GM21423 (cell line): Measurements from ENCODE around the gene APC.

Experiments
- ATAC-seq: cut with Tn5 transposase; IDR thresholded peaks from one replicate; pipeline ENCODE4 v1.9.1; 2021; ENCODE audit warnings: mild to moderate bottlenecking, moderate library complexity; ENCODE audit not compliant: unreplicated experiment

The APC gene

DNA sequence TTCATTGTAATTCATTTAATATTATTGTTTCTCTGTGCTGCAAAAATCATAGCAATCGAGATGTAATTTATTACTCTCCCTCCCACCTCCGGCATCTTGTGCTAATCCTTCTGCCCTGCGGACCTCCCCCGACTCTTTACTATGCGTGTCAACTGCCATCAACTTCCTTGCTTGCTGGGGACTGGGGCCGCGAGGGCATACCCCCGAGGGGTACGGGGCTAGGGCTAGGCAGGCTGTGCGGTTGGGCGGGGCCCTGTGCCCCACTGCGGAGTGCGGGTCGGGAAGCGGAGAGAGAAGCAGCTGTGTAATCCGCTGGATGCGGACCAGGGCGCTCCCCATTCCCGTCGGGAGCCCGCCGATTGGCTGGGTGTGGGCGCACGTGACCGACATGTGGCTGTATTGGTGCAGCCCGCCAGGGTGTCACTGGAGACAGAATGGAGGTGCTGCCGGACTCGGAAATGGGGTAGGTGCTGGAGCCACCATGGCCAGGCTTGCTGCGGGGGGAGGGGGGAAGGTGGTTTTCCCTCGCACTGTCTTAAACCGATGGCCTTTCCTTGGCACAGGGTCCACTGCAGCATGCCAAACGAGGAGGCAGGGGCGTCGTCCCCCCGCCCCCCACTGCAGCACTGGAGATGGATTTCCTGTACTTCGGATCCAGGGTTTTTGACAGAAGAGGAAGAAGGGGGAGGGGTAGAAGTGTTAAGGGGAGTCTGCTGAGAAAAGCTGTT is at the start of gene APC:
Gene APC (plus strand): TSS at position 423 of the 728 bp plus-strand sequence. CDS start 17,006 bp downstream, outside the sequence.
- ATAC-seq, result peak; percentile 100

- no peak for ATAC-seq
Measured at GRCh38 chr5:112689155-112689909, 48.4 kb upstream of the APC start.

- no peak for ATAC-seq
Measured at GRCh38 chr5:112690605-112691338, 46.9 kb upstream of the APC start.

- no peak for ATAC-seq
Measured at GRCh38 chr5:112691339-112691680, 46.4 kb upstream of the APC start.

GRCh38 chr5:112691758-112692157 is 45.9 kb upstream of the APC start:
- ATAC-seq, result no peak

- no peak for ATAC-seq
Measured at GRCh38 chr5:112692472-112692871, 45.2 kb upstream of the APC start.

DNA sequence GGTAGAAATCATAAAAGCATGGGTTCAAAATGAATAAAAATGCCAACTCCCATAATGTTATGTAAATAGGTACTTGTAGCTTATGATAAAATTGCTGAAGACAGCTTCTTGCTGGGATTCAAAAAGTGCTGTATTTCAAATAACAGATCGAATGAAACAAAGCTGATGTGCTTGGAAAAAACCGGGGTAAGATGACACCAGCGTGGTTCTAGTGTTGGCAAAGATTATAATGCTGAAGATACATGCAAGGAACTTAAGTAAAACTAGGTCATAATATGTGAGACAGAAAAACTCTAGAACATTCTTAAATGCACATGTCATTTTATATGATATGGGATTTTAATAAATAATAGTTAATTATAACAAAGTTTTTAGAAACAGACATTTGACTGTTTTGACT is 44.4 kb upstream of the APC start:
- no peak for ATAC-seq

- no peak for ATAC-seq
Measured at GRCh38 chr5:112694853-112695709, 42.6 kb upstream of the APC start.

DNA sequence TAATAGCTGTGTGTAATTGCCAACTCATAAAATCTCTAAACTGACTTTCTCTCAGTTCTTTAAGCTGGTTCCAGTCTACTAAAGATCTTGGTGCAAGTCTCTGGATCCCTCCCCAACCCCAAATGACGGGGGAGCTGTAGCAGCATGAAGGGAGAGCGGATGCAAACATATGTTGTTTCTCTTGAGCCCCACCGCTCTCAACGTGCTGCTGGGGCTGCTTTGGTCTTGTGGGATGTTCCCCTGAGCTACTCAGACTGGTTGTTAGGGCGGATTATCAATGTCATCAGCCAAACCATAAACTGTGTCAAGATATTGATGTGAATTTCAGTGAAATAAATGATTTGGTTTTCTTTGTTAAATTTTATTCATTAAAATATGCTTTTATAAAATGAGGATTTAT is 40.9 kb upstream of the APC start:
- no peak for ATAC-seq

DNA sequence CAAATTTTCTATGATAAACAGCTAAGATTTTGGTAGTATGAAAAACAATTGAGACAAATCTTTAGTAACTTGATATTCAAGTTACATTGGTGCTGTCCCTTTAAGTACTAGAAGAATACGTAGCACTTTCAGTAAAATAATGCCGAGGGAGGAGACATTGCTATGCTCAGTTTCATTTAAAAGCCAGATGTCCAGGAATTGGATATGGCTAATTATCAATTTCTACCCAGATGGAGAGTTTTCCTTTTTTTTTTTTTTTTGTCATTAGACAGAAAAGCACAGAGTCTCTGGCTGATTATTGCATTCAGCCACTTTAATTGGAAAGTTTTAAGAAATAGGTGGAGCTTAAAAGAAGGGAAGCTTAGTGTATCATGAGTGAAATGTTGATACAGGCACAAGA is 40.4 kb upstream of the APC start:
- ATAC-seq, result no peak

- ATAC-seq, result no peak
Measured at GRCh38 chr5:112697833-112698232, 39.9 kb upstream of the APC start.

- ATAC-seq, result no peak
Measured at GRCh38 chr5:112703866-112704820, 33.5 kb upstream of the APC start.

DNA sequence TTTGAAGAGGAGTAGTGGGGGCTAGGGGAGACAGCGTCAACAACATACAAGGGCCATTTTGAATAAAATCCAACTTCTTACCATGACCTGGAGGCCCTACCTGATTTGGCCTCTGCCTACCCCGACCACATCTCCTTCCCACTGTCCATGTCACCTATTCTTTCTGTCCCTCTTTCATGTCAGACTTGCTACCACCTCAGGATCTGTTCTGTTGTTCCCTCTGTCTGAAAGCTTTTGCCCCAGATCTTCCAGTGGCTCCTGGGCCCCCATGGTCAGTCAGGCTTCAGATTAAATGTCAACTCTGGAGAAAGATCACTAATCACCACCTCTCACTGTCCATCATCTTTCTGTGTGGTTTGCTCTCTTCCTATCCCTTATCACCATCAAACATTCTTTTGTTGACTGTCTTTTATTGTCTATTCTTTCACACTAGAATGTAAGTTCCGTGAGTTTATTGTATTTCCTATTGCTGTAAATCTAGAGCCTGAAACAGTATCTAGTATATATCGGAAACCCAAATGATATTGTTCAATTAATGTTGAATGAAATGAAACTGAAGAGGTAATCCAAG is 31.2 kb upstream of the APC start:
- no peak for ATAC-seq

- peak; percentile 93 for ATAC-seq
Measured at GRCh38 chr5:112707187-112708102, 30.2 kb upstream of the APC start.

GRCh38 chr5:112708103-112708622 is 29.5 kb upstream of the APC start:
- ATAC-seq, result no peak

- ATAC-seq, result no peak
Measured at GRCh38 chr5:112709416-112709815, 28.3 kb upstream of the APC start.

DNA sequence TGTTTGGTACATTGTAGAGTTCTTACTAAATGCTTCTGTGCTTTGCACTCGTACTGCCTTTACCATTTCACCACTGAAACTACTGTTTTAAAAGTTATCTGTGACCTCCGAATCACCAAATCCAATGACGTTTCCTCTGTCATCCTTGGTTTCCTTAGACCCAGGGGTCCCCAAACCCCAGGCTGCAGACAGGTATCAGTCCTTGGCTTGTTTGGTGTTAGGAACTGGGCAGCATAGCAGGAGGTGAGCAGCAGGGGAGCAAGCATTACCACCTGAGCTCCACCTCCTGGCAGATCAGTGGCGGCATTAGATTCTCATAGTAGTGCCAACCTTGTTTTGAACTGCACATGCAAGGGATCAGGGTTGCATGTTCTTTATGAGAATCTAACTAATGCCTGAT is 26.8 kb upstream of the APC start:
- no peak for ATAC-seq

- no peak for ATAC-seq
Measured at GRCh38 chr5:112711436-112711835, 26.2 kb upstream of the APC start.
